22Rv1 (cell line): Measurements from ENCODE around the gene SVIL.

Experiments
- CTCF ChIP-seq: fragments of 450-650 bp; IDR thresholded peaks from 2 replicates; pipeline ENCODE4 v1.5.1; 2017; ENCODE audit warnings: mild to moderate bottlenecking
- ZFX ChIP-seq: fragments of 450-650 bp; IDR thresholded peaks from 2 replicates; pipeline ENCODE4 v1.6.1; 2017; ENCODE audit warnings: antibody characterized with exemption, borderline replicate concordance

GRCh38 chr10:29508554-29509244 lies 126.1 kb downstream of the SVIL start:
- TF ChIP-seq CTCF (no peak), ZFX (no peak)
